GM21737 (cell line): ENCODE results near the gene LSMEM2.

Experiments used
- ATAC-seq: cut with Tn5 transposase; IDR thresholded peaks from one replicate; pipeline ENCODE4 v1.9.1; 2021; ENCODE audit warnings: mild to moderate bottlenecking, moderate library complexity; ENCODE audit not compliant: unreplicated experiment

Gene LSMEM2

GRCh38 chr3:50319894-50320625 lies 41.2 kb downstream of the LSMEM2 start:
- ATAC-seq, result no peak

GRCh38 chr3:50320853-50321335 lies 42.0 kb downstream of the LSMEM2 start:
- peak; percentile 45 for ATAC-seq

DNA sequence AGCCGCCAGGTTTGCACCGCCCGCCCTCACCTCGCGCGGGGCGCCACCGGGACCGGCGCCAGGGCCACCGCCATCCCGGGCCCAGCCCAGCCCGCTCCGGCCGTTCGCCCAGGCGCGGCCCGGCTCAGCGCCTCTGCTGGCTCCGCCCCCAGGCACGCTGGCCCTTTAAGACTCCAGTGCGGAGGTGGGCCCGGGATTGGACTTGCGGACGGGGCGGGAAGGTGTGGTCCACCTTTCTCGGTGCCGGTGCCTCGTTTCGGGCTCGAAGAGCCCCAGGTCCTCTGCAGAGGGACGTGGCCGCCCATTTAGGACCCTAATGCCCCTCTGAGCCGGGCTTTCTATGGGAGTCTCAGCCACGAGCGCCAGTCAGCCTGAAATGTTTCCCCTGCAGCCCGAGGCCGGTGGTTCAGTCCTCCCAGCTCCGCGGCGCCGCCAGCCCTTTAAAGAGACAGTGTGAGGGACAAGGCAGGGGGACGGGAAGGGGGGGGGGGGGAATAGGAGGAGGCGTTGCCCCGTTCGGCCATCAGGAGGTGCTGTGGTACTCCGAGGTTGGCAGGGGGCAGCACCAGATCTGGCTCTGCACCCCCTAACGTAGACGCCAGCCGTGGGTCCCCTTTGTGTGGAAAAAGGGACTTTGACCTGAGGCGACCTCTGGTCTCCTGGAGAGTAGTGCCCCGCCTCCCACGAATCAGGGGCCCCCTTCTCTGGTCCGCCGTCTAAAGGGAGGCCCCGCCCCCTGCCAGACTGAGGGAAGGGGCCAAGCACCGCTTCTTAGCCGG lies 42.6 kb downstream of the LSMEM2 start:
- ATAC-seq, result peak; percentile 65

DNA sequence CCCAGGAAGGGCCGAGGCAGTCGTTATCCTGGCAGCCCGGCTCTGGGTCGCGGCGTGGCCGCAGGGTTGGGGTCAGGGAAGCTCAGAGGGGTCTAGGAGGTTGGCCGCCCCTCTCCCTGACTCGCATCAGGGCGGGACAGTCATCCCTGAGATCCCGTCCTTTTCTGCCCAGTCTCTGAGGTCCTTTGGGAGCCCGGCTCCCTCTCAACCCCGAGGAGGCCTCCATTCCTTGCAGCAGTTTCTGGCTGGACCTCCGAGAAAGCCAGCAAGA lies 43.2 kb downstream of the LSMEM2 start:
- ATAC-seq, result no peak

- ATAC-seq, result no peak
These were observed 43.7 kb downstream of the LSMEM2 start, which contains the start of gene HYAL2 for GRCh38 chr3:50322386-50323091. TSS of gene HYAL2 (minus strand) at chr3:50322745. CDS start at chr3:50320489, 2,256 bp downstream.

DNA sequence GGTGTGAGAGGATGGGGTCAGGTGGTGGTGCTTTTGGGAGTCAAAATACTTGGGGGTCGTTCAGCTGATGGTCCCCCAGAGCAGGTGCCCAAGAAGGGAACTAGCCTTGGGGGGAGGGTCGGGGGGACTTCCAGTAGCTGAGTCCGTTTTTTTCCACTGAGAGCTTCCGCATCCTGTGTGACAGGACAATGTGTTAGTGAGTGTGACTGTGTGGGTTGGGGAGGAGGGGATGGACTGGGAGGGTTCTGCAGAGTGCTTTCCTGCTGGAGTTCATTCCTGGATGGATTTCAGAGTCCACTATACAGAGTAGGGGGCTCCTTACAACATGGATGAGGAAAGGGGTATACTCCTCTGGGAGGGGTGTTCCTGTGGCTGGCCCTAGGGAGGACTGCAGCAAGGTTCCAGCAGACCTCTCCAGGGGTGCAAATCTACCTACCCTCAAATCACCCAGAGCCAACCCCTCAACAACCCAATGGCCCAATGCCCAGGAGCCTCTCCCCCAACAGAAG lies 44.3 kb downstream of the LSMEM2 start:
- no peak for ATAC-seq

GRCh38 chr3:50323614-50324199 lies 44.8 kb downstream of the LSMEM2 start:
- no peak for ATAC-seq

GRCh38 chr3:50324351-50325112 lies 45.6 kb downstream of the LSMEM2 start:
- ATAC-seq, result no peak

GRCh38 chr3:50325113-50325480 lies 46.2 kb downstream of the LSMEM2 start:
- ATAC-seq, result no peak

DNA sequence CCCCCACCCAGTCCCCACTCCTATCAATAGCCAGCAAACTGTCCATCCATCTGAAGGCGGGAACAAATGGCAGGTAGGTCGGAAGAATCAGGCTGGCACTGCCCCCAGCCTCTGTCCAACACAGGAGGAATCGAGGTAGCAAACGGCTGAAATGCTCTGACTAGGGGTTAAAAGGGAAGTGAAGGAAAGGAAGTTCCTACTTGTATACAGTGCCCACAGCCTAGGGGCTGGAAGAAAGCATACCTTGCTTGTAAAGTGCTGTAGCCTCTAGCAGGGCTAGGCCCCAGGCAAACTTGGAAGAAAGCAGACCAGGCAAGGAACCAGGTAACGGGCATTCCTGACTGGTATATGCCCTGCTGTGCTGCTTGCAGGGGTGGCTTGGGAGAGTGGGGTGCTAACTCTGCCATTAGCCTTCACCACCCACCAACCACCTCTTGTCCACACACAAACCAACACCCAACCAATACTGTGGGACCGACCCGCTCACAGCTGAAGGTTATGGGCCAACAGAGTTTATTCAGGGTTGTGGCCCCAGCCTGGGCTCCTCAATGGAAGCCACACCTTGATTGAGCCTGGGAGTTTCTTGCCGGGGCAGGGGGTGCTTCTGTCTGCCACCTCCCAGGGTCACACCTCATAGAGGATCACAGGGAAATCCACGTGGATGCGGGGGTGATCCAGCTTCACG lies 46.8 kb downstream of the LSMEM2 start:
- ATAC-seq, result no peak

DNA sequence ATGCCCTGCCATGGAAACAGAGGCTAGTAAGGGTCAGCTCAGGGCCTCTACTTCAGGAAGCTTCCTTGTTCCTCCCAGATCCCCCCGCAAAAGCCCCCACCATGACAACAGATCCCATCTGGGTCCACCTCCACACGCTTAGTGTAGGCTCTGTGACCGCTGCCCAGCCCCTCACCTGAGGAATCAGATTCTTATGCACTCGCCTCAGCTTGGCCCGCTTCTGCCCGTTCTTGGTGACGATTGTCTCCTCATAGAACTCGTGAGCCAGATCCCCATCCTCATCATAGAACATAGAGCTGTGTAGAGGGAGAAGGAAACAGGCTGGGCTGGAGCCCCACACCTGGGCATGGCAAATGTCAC lies 47.3 kb downstream of the LSMEM2 start:
- ATAC-seq, result no peak

DNA sequence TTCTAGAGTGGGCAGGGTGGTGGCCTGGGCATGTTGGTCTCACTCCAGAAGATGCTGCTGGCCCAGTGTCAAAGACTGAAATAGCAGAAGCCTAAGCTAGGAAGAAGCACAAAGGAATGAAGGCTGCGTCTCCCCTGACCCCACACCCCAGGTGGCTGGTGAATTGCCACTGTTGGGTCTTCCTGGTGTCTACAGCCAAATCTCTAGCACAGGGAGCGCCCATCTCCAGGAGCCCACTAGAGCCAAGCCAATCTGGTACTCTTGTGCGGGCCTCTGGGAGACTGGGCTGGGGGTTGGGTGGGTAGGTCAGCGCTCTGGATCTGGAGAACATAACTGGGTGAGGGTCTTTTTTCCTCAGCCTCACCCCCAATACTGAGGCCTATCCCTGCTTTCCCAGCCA lies 48.2 kb downstream of the LSMEM2 start:
- no peak for ATAC-seq

- ATAC-seq, result peak; percentile 75
These were observed 49.2 kb downstream of the LSMEM2 start, which contains the start of gene TUSC2 for GRCh38 chr3:50327943-50328691. TSS of gene TUSC2 (minus strand) at chr3:50328223. CDS start at chr3:50328099, 124 bp downstream.

GRCh38 chr3:50330330-50330729 lies 51.4 kb downstream of the LSMEM2 start:
- no peak for ATAC-seq

DNA sequence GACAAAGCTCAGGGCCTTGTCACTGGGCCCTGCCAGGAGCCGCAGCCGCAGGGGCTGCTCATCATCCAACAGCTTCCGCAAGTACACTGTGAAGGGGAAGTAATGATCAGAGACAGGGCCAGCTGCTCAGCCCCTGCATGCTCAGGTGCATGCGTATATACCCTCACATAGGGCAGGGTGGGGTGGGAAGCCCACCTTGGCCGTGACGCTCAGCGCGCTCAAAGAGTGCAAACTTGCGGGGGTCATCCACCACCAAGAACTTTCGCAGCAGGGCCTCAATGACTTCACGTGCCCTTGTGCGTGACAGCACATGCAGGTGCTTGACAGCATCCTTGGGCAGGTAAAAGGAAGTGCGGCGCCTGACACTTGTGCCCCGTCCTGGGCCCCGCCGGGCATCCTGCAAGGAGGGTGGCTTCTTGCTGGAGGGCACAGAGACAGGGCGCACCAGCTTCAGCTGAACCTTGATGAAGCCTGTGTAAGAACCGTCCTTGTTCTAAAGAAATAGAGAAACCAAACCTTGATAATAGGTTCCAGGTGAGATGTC lies 52.5 kb downstream of the LSMEM2 start:
- no peak for ATAC-seq

DNA sequence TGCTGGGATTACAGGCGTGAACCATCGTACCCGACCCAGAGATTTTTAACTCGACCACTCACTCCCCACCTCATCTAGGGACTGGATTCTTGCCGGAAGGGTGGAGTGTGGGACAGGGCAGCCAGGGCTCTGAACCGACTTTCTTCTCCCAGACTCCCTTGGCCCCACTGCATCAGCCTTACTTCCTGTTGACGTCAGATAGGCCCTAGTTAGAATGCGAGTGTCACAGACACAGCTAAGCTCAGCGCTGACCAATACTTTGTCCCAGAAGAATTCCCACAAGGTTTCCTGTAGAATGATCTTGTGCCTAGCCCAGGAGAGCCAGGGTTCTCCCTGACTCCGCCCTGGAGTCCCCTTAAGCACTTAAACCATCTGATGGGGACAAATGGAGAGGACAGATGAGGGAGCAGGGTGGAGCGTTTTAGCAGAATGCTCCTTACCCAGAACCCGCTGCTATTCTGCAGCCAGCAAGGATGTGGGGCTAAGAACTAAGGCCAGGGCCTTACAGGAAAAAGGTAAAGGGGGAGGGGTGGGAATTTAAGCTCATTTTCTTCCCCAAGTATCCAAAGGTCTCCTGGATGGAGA lies 54.9 kb downstream of the LSMEM2 start:
- no peak for ATAC-seq

DNA sequence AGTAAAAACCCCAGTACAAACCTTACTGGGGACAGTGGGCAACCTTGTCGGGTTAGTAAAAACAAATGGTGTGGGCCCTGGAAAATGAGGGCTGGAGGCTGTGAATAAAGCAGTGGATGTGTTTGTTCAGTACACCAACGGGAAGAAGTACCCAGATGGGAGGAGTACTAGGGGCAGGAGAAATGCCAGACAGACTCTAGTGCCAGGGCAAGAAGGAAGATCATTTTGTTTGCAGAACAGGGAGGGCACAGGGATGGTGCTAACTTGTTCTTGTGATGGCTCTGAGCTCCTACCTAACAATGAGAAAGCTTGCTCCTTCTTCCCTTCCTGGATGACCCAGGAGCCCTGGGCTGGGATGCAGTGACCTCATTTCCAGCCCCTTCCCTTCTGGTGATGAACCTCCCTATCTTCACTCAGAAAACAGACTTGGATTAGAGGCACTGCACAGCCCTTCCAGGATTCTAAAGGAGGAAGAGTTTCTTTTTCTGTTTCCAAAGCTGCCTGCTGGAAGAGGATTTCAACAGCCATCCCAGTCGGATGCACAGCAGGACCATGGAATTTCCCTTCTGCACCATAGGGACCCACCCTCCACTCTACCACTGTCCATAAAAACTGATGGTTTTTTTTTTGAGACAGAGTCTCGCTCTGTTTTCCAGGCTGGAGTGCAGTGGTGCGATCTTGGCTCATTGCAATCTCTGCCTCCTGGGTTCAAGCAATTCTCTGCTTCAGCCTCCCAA lies 55.6 kb downstream of the LSMEM2 start:
- ATAC-seq, result no peak
